A673 (cell line): ENCODE data around the gene VWF. TPM values are rescaled to one million over a fixed set of nuclear protein-coding genes. Genes with fewer than 3 reads are reported as not detected.

Experiments
- BruUV-seq: library from RNA; stranded (reverse); fragments of 400-500 nt; replicated peaks from 2 replicates; lab custom pipeline; 2021; lab: Mats Ljungman, UMichigan
- CTCF ChIA-PET: fragments of 300-600 bp; sonication (Branson Sonifier 250); formaldehyde crosslinking; loops from one replicate; lab custom pipeline; 2022; ENCODE audit warnings: antibody characterized with exemption; lab: Charles Lee
- POLR2A ChIA-PET: fragments of 300-600 bp; sonication (Branson Sonifier 250); formaldehyde crosslinking; loops from one replicate; lab custom pipeline; 2022; ENCODE audit warnings: antibody characterized with exemption; ENCODE audit not compliant: low non-redundant PET; lab: Charles Lee
- DNase-seq: peaks from one replicate; pipeline ENCODE4 v3.0.0-alpha.2; 2015; ENCODE audit warnings: low spot score
- H3K27ac ChIP-seq: fragments of 200-600 bp; sonication (generic); 2 replicates; pipeline ENCODE4 v1.5.1; 2016; ENCODE audit warnings: mixed run types, low read depth, mild to moderate bottlenecking, mixed read lengths, antibody characterized with exemption, low read length; ENCODE audit not compliant: poor library complexity, severe bottlenecking
- H3K27me3 ChIP-seq: fragments of 200-600 bp; sonication (generic); replicated peaks from 2 replicates; pipeline ENCODE4 v1.6.1; 2017; ENCODE audit warnings: mixed run types, low read depth, mild to moderate bottlenecking, mixed read lengths, antibody characterized with exemption, low read length; ENCODE audit not compliant: insufficient read depth, poor library complexity
- H3K36me3 ChIP-seq: fragments of 200-600 bp; sonication (generic); 2 replicates; pipeline ENCODE4 v1.6.1; 2016; ENCODE audit warnings: mixed run types, mild to moderate bottlenecking, mixed read lengths, antibody characterized with exemption, low read length; ENCODE audit not compliant: insufficient read depth, poor library complexity, severe bottlenecking
- H3K4me1 ChIP-seq: fragments of 200-600 bp; sonication (generic); 2 replicates; pipeline ENCODE4 v1.6.1; 2017; ENCODE audit warnings: mixed run types, mild to moderate bottlenecking, mixed read lengths, antibody characterized with exemption, low read length; ENCODE audit not compliant: insufficient read depth, poor library complexity, severe bottlenecking
- H3K4me3 ChIP-seq: fragments of 200-600 bp; sonication (generic); 2 replicates; pipeline ENCODE4 v1.5.1; 2016; ENCODE audit warnings: low read depth, mixed run types, mild to moderate bottlenecking, mixed read lengths, low read length; ENCODE audit not compliant: poor library complexity, severe bottlenecking
- H3K9me3 ChIP-seq: fragments of 200-600 bp; sonication (generic); 2 replicates; pipeline ENCODE4 v1.6.1; 2016; ENCODE audit warnings: mixed run types, low read depth, mild to moderate bottlenecking, mixed read lengths, antibody characterized with exemption, low read length; ENCODE audit not compliant: poor library complexity, severe bottlenecking
- CTCF ChIP-seq: fragments of 300-800, 200-600 bp; sonication (generic); conservative IDR thresholded peaks from 2 replicates; pipeline ENCODE4 v1.5.1; 2017; ENCODE audit warnings: low read depth, mild to moderate bottlenecking, antibody characterized with exemption, low read length, moderate library complexity, mixed read lengths
- EZH2 ChIP-seq: fragments of 200-600 bp; sonication (generic); IDR thresholded peaks from 2 replicates; pipeline ENCODE4 v1.6.1; 2017; ENCODE audit warnings: borderline replicate concordance, low read depth, mild to moderate bottlenecking, mixed read lengths, antibody characterized with exemption, low read length; ENCODE audit not compliant: poor library complexity, severe bottlenecking
- intact Hi-C: fragments of 100-400 bp; cut with micrococcal nuclease; formaldehyde crosslinking; loops from one replicate; pipeline ENCODE4 v1.10.0; 2022; ENCODE audit not compliant: unreplicated experiment
- total RNA-seq: library from RNA; stranded (reverse); gene quantifications from 2 replicates; pipeline ENCODE4 v1.2.3, GENCODE V29; 2021

Gene VWF
- total RNA-seq, 1 experiment from 2014 or later = not detected

GRCh38 chr12:6122201-6122600 lies 2.3 kb downstream of the VWF start:
- Histone ChIP-seq H3K9me3 (no peaks in the 10 kb centered on the region), H3K4me1 (no peaks in the 10 kb centered on the region), H3K4me3 (no peak overlapping the region), H3K27me3 (no peaks in the 10 kb centered on the region), H3K27ac (no peak overlapping the region), H3K36me3 (no peaks in the 10 kb centered on the region)
- TF ChIP-seq CTCF (no peak), EZH2 (no peak)
- ChIA-PET POLR2A (no interaction called here), CTCF (no interaction called here)
- DNase-seq = no peak
- intact Hi-C loops = no loop called here
- no TSS peak for BruUV-seq

DNA sequence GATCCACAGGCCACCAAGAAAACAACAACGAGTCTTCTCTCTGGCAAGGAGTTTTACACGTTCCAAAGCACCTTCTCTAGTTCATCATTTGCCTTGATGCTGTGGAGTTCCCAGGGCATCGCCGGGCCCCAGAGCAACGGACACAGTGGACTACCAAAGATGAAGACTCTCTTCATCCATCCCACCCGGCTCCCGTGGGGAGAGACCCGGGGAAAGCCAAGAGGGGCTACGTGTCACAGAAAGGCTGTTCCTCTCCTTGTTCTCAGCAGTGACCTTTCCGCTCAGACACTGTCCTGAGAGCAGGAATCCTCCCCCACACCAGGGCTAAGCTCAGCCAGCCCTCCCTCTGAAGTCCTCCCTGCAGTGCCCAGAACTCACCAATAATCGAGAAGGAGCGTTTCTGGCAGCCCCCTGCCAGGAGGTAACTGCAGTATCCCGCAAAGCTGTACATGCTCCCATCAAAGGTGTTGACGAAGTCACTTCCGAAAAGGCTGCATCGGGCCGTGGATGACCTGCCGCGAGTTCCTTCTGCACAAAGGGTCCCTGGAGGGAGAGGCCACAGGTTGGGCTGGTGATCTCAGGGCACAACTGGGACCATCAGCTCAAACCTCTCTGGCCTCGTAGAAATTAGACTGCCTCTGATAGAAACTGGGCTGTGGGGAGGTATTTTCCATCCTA lies 3.5 kb downstream of the VWF start:
- CTCF ChIA-PET = no interaction called here
- Histone ChIP-seq H3K9me3 (no peaks in the 10 kb centered on the region), H3K27ac (no peak overlapping the region), H3K27me3 (no peaks in the 10 kb centered on the region), H3K36me3 (no peaks in the 10 kb centered on the region), H3K4me1 (no peaks in the 10 kb centered on the region), H3K4me3 (no peak overlapping the region)
- POLR2A ChIA-PET = no interaction called here
- no peak for DNase-seq
- intact Hi-C loops = no loop called here
- BruUV-seq = no TSS peak
- no peak for TF ChIP-seq EZH2

GRCh38 chr12:6118891-6119568 lies 5.4 kb downstream of the VWF start:
- no TSS peak for BruUV-seq
- CTCF ChIA-PET = no interaction called here
- H3K4me3 ChIP-seq = no peak overlapping the region
- POLR2A ChIA-PET = no interaction called here
- no peak for TF ChIP-seq EZH2
- no peaks in the 10 kb centered on the region for H3K36me3 ChIP-seq
- intact Hi-C loops = no loop called here
- no peaks in the 10 kb centered on the region for H3K9me3 ChIP-seq
- no peaks in the 10 kb centered on the region for H3K27me3 ChIP-seq
- DNase-seq = no peak
- no peak overlapping the region for H3K27ac ChIP-seq
- H3K4me1 ChIP-seq = no peaks in the 10 kb centered on the region

DNA sequence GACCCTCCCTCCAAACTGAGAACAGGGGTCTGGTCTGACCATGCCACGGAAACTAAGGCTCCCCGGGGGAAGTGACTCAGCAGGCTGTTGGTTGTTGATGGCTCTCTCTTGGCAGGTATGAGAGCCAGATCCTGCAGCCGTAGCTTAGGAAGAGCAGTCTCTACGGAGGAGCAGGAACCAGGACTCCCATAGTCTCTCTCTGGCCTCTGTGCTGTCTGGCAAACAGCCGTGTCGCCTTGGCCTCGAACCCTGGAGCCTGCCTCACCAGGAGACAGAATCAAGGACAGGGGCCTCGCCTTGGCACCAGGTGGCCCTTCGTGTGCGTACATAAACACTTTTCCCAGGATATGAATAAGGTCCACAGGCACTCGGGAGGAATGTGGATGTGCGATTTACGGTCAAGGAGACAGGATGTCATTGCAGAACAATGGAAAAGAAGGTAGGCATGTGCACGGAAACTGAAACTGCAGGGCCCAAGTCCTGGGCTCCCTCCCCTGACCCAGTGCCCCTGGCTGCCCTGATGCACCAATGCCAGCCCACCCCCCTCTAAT lies 7.9 kb downstream of the VWF start:
- POLR2A ChIA-PET = no interaction called here
- intact Hi-C loops = no loop called here
- Histone ChIP-seq H3K27me3 (no peaks in the 10 kb centered on the region), H3K36me3 (no peaks in the 10 kb centered on the region), H3K4me1 (no peaks in the 10 kb centered on the region), H3K4me3 (no peak overlapping the region), H3K27ac (no peak overlapping the region), H3K9me3 (no peaks in the 10 kb centered on the region)
- CTCF ChIA-PET = no interaction called here
- DNase-seq = no peak
- TF ChIP-seq EZH2 (no peak), CTCF (no peak)
- BruUV-seq = no TSS peak
